HFFc6 (cell line): ENCODE results near the gene HMCN1. TPM values are rescaled to one million over a fixed set of nuclear protein-coding genes. Genes with fewer than 3 reads are reported as not detected.

Experiments
- DNase-seq: peaks from one replicate; pipeline ENCODE4 v3.0.0-alpha.2; 2018
- H3K27ac Mint-ChIP-seq: 2 replicates; pipeline ENCODE4 v1.8.0; 2020; ENCODE audit warnings: mild to moderate bottlenecking, mixed read lengths
- H3K27me3 Mint-ChIP-seq: 2 replicates; pipeline ENCODE4 v1.8.0; 2021; ENCODE audit warnings: mild to moderate bottlenecking, moderate library complexity, mixed read lengths; ENCODE audit not compliant: insufficient read depth
- H3K36me3 Mint-ChIP-seq: 2 replicates; pipeline ENCODE4 v1.8.0; 2021; ENCODE audit warnings: low read depth, mixed read lengths
- H3K4me1 Mint-ChIP-seq: 2 replicates; pipeline ENCODE4 v1.8.0; 2020; ENCODE audit warnings: low read depth, mixed read lengths
- H3K4me3 Mint-ChIP-seq: 2 replicates; pipeline ENCODE4 v1.8.0; 2020; ENCODE audit warnings: mild to moderate bottlenecking, moderate library complexity, mixed read lengths
- H3K9me3 Mint-ChIP-seq: 2 replicates; pipeline ENCODE4 v1.8.0; 2020; ENCODE audit warnings: mild to moderate bottlenecking, mixed read lengths
- total RNA-seq, 6 experiments: library from RNA; stranded (reverse); fragmentation: NEBNext Ultra II Directional; extraction: Animal tissue kit (Norgen Biotek cat#: 25700); gene quantifications; 2 replicates in 1 of 6; 3 replicates in 5 of 6; pipeline ENCODE4 v1.2.3, GENCODE V29; 2021
- TF ChIP-seq, protein P1 (sequence below): fragments of 200-600 bp; sonication (generic); IDR thresholded peaks from 2 replicates; pipeline ENCODE4 v1.5.0; 2021; ENCODE audit warnings: antibody characterized with exemption, mild to moderate bottlenecking

Gene HMCN1
- total RNA-seq, 6 experiments from 2014 or later, result 1.2 to 1.8 (median 1.5) TPM

DNA sequence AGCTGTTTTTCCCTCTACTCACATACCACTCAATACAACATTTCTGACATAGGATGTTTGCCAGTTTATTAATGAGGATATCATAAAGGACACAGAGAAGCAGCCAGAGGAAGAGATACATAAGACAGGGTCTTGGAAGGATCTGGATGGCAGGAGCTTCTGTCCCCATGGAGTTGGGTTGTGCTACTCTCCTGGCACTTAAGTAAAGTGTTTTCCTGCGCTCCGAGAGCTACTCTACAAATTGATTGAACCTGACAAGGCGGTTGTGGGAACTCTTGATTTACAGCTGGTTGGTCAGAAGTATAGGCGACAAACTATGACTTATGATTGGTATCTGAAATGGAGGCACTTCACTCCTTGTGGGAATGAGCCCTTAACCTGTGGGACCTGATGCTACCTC, 208.8 kb downstream of the HMCN1 start:
- H3K27ac Mint-ChIP-seq, result no peak overlapping the region
- no peak for DNase-seq
- H3K27me3 Mint-ChIP-seq, result no peaks in the 10 kb centered on the region; the same call in 1 of the 2 replicates
- no peaks in the 10 kb centered on the region for H3K9me3 Mint-ChIP-seq
- peaks cover 14% of the 10 kb centered on the region for H3K4me1 Mint-ChIP-seq
- H3K36me3 Mint-ChIP-seq, result no peaks in the 10 kb centered on the region
- TF ChIP-seq, protein P1, sequence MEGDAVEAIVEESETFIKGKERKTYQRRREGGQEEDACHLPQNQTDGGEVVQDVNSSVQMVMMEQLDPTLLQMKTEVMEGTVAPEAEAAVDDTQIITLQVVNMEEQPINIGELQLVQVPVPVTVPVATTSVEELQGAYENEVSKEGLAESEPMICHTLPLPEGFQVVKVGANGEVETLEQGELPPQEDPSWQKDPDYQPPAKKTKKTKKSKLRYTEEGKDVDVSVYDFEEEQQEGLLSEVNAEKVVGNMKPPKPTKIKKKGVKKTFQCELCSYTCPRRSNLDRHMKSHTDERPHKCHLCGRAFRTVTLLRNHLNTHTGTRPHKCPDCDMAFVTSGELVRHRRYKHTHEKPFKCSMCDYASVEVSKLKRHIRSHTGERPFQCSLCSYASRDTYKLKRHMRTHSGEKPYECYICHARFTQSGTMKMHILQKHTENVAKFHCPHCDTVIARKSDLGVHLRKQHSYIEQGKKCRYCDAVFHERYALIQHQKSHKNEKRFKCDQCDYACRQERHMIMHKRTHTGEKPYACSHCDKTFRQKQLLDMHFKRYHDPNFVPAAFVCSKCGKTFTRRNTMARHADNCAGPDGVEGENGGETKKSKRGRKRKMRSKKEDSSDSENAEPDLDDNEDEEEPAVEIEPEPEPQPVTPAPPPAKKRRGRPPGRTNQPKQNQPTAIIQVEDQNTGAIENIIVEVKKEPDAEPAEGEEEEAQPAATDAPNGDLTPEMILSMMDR, result no peak
- H3K4me3 Mint-ChIP-seq, result no peak overlapping the region

DNA sequence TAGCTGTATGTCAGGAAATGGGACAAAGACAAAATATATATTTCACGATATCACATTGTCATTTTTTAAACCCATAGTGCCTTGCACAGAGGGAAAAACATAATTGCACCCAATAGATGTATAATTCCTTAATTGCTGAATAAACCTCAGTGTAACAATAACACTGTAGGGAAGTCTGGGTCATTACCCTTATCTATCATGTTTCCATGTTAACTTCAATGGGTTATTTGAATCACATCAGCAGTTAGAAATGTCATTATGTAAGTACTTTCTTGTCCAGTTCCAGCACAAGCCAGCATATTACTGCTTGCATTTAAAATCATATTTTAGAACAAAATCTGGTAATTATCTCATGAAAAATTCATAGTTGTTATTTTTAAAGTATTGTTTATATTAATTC, 222.7 kb downstream of the HMCN1 start:
- no peak for DNase-seq
- Mint-ChIP-seq H3K27me3 (peaks cover 7% of the 10 kb centered on the region), H3K36me3 (no peaks in the 10 kb centered on the region), H3K9me3 (no peaks in the 10 kb centered on the region), H3K4me1 (peaks cover 17% of the 10 kb centered on the region), H3K4me3 (no peak overlapping the region), H3K27ac (no peak overlapping the region)
- TF ChIP-seq, protein P1, result no peak

DNA sequence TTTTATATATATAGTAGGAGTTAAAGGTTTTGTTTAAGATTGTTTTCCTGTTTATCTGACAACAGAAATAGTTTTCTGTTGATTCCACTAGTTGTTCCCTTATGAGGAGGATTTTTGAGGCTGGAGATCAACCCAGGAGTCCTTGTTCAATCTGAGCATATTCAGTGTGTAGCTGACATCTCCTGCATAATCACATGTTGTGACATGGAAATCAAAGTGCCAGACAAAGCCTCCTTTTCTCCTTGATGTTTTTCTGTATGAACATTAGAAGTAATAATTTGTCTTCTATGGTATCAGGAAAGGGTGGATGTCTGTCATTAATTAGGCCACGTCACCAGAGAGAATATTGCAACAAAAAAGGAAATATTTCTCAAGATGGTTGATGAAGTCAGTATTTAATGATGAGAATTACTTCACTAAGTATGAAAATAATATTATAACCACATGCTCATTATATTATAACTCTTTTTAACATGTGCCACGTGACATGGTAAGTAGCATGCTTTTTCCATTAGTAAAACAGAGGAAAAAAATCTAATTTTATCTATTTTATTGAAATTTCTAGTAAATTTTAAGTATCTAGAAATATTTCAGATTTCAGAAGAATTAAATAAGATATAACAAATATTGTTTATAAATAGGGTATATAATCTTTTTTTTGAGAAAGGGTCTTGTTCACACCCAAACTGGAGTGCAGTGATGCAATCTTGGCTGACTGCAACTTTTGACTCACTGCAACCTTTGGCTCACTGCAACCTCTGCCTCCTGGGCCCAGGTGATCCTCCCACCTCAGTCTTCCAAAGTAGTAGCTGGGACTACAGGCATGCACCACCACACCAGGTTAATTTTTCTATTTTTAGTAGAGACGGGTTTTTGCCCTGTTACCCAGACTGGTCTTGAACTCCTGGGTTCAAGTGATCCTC, 223.5 kb downstream of the HMCN1 start:
- TF ChIP-seq, protein P1, result no peak
- Mint-ChIP-seq H3K4me1 (peaks cover 22% of the 10 kb centered on the region), H3K9me3 (no peaks in the 10 kb centered on the region), H3K27me3 (peaks cover 7% of the 10 kb centered on the region), H3K4me3 (no peak overlapping the region), H3K27ac (no peak overlapping the region), H3K36me3 (no peaks in the 10 kb centered on the region)
- DNase-seq, result no peak

DNA sequence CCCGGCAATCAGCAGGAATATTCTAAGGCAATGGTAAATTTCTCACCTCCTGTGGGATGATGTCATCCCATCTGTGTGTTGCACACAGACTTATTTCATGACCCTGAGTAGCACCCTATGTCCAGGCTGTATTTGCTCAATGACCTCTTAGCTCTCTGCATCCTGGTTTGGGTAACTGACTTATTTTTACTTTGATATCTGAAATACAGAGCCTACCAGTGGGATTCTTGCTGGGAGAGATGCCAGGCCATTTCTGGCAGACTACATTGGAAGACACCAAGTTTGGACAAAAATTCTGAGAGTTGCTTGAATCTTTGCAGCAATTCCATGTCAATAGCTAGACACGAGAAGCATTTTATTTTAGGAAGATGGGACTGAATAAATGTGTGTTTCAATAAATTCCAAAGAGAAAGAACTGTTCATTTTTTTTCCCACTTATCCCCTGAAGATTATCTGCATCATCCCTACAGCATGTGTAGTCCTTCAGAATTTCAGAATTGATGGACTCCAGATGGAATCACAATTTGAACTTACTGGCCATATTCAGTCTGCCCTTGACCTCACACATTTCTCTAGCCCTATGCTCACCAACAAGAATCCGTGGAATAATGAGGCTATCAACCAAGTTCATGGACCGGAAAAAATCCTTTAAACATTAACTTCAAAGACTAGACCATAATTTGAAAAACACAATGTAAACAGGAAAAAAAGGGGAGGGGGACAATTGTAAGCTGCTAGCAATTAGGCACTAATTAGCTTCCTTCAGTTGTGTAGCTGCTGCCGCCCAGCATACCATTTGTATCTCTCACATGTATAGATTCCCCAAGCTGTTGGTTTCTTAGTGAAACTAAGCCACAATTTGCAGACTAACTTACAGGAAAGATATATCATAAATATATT, 226.5 kb downstream of the HMCN1 start:
- Mint-ChIP-seq H3K36me3 (no peaks in the 10 kb centered on the region), H3K27ac (peak overlapping the region; percentile 2; the same call in 1 of the 2 replicates)
- TF ChIP-seq, protein P1, result no peak

DNA sequence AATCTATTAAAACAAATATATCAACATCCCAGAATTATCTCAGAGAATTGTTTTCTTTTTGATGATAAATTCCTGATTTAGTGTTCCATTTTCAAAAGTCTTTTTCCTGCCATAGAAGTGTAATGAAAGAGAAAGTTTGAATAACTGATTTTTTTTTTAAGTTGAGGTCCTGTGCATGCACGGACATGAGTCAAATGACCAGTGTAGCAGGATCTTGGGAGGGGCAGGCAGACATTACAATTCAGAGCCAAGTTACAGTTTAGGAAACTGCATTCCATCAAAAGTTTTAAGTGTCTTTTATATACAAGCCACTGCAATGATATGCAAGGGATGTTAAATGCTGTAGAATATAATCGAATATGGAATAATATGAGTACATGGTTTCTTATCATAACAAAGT, 227.5 kb downstream of the HMCN1 start:
- no peak for DNase-seq
- Mint-ChIP-seq H3K27ac (peak overlapping the region; percentile 28; the same call in 1 of the 2 replicates), H3K4me1 (peaks cover 44% of the 10 kb centered on the region)

More for the DNA sequence above, 226.5 kb downstream of the HMCN1 start:
- H3K27me3 Mint-ChIP-seq, result no peaks in the 10 kb centered on the region; the same call in 1 of the 2 replicates
- peaks cover 37% of the 10 kb centered on the region for H3K4me1 Mint-ChIP-seq
- DNase-seq, result no peak
- no peak overlapping the region; the same call in 1 of the 2 replicates for H3K4me3 Mint-ChIP-seq
- H3K9me3 Mint-ChIP-seq, result no peaks in the 10 kb centered on the region

More for the DNA sequence above, 227.5 kb downstream of the HMCN1 start:
- peak overlapping the region; percentile 45; the same call in 1 of the 2 replicates for H3K4me3 Mint-ChIP-seq
- no peaks in the 10 kb centered on the region for H3K9me3 Mint-ChIP-seq
- H3K36me3 Mint-ChIP-seq, result no peaks in the 10 kb centered on the region
- TF ChIP-seq, protein P1, result no peak
- no peaks in the 10 kb centered on the region for H3K27me3 Mint-ChIP-seq
